Activated CD4-positive, CD25-positive, alpha-beta regulatory T cell treated with anti-CD3 and anti-CD28 coated beads, Interleukin-2, amount 50 U/mL, for 72 hours (primary cell): ENCODE data around the gene E4F1.
A peak's percentile ranks its signal among the peaks of the same experiment; 100 is the strongest.
"Not testable (repeated sequence)": the region's sequence is repeated elsewhere in the genome, so short reads cannot be mapped to it uniquely, and the experiment has no call there.

Experiments
- DNase-seq: peaks from one replicate; pipeline ENCODE4 v3.0.0; 2021

E4F1 gene

DNA sequence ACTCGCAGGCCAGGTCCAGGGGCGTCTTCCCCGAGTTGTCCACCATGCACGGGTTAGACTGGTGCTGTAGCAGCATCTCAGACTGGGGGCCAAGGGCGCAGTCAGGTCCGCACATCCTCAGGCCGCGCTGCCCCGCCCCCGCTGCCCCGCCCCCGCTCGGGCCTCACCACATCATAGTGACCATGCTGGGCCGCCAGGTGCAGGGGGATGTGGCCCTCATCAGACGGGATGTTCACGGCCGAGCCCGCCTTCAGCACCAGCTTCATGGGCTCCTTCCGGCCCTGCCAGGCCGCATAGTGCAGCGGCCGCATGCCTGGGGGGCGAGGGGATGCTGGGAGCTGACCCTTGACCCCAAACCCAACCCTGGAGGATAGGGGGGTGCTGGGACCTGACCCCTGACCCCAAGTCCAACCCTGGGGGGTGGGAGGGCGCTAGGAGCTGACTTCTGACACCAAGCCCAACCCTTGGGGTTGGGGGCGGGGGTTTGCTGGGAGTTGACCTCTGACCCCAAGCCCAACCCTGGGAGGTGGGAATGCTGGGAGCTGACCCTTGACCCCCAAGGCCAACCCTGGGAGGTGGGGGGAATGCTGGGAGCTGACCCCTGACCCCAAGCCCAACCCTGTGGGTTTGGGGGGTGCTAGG is 34.0 kb upstream of the E4F1 start:
- no peak for DNase-seq

- DNase-seq, result no peak
Measured at GRCh38 chr16:2190002-2190658, 33.3 kb upstream of the E4F1 start.

DNA sequence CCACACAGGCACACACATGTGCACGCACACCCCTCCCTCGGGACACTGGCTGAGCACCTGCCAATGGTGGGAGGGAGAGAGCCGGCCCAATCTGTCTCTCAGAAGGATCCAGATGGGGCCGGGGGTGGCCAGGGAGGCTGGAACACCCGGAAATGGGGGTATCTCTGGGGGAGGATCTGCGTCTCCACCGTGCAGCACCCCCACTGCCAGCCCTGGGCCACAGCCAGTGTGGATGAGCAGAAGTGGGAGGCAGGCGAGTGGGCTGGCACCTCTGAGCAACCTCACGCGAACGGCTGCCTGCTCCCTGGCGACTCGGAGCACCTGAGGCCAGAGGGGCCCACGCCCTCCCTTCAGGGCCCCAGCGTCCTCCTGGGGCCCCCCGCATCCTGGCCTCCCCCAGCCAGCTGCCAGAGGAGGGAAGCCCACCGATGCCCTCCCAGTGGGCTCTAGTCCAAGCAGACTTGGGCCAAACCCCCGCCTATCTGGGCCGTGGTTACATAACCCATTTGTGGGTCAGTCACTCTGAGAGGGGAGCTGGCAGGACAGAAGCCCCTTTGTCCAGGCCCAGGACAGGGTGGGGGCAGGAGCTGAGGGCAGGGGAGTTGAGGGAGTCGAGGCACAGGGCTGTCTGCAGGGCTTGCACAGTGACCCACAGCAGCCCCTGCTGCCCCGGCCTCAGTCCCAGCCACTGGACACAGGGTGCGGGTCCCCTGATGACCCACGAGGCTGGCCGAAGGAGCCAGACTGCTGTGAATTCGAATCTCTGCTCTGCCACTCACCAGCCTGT is 32.5 kb upstream of the E4F1 start:
- DNase-seq, result no peak

GRCh38 chr16:2191446-2191706 is 32.0 kb upstream of the E4F1 start:
- no peak for DNase-seq

DNA sequence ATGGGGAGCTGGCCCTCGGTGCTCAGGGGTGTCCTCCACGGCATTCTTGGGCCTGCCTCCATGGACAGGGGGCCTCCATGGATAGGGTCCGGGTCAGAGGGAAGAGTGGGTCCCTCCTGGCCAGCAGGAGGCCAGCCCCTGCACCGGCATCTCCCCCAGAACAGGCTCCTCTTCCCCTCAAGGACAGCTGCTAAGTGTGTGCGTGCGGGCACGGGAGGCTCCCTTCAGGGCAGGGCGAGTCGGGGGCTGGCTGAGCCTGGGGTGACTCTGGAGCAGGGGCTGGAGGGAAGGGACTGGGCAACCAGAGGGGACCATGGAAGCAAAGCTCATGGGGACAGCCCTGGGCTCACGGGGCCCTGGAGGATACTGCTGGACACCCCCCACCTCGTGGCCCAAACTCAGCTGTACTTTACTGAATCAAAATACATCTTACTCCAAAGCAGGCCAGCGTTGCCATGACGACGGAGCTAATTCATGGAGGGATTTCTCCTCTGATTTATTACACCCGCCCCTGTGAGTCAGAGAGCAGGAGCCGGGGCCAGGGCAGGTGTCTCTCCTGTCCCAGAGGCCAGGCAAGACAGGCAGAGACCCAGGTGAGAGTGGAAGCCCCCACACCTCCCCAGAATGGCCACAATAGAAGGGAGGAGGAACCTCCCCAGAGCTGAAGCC is 29.1 kb upstream of the E4F1 start:
- no peak for DNase-seq

DNA sequence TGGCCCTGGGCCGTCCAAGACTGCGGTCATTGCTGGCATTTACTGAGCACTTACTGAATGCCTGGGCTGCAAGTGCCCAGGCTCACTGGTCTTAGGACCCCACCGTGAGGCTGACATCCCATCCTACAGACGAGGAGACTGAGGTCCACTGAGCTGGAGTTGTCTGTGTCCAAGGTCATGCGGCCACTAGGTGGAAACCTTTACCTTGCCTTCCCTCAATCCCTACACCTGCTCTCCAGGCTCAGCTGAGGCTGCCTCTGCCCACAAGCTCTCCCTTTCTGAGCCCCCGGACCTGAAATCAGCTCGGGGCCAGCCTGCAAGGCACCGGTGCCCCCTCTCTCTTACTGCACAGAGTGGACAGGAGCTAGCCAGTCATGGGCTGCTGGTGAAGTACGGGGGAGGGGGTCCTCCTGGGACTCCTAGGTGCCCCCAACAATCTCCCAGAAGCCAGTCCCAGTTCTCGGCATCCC is 28.5 kb upstream of the E4F1 start:
- no peak for DNase-seq

DNA sequence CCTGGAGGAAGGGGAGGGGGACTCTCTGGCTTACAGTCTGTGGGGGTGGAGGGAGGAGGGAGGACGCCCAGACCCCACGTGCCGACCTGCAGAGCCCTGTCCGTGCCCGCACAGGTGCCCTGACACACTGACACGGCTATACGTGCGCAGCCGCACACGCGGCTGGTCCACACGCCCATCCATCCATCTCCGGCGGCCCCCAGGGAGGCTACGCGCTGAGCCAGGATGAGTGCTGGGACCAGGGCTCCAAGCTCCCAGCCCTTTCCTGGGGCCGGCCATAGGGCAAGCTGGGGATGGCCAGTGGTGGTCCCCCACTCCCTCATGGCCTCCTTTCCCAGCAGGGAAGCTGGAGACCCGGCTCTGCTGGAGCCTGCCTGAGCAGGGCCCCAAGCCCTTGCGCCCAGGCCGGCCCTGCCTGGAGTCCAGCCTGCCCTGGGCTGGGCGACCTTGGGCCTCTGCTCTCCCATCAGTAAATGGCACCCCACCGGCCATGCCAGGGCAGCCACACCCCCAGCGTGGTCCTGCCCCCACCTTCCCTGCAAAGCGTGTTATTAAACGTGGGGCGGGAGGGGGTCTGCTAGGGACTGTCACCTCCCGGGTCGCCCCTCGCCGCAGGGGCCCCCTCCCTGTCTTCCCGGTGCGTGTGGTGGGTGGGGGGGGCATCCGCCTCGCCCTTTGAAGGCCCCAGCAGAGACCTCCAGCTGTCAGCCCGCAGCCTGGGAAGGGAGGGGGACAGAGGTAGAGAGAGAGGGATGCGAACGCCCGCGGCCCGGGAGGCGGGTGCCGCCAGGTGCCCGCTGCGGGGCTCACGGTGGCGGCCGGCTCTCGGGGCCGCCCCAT is 27.8 kb upstream of the E4F1 start:
- no peak for DNase-seq

DNA sequence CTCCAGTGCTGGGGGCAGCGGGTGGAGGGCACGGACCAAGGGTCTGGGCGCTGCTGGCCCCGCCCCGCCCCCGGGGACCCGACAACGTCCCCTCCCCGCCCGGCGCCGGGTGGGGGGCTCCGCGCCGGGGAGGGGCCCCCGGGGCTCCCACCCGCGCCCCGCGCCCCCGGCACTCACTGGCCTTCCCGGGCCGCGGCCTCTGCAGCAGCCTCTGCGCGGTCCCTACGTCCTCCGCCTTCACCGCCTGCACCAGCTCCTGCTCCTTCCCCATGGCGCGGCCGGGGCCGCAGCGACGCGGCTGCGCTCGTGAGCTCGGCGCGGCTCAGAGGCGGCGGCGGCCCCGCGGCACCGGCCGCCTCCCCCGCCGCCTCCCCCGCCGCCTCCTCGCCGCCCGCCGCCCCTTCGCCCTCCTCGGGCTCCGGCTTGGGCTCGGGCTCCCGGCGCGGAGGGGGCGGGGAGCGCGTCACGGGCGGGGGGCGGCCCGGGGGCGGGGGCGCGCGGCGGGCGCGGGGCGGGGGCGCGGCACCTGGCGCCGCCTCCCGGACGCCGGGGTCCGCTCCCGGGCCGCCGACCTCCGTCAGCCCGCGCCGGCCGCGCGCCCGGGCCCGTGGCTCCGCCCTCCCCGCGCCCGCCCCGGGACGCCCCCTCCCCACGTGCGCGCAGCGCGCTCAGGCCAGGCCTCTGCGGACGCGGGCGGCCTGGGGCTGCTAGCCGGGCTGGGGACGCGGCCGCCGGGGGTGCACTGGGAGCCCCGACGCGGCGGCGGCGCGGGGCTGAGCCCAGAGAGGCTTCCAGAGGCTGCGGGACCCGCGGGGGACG is 27.0 kb upstream of the E4F1 start, which contains the start of gene CASKIN1:
Gene CASKIN1 (minus strand): TSS at position 444 of the 819 bp plus-strand sequence. CDS start 173 bp downstream, at position 271.
- no peak for DNase-seq

- DNase-seq, result no peak
Measured at GRCh38 chr16:2196981-2197511, 26.3 kb upstream of the E4F1 start.

GRCh38 chr16:2197765-2198164 is 25.6 kb upstream of the E4F1 start:
- no peak for DNase-seq

GRCh38 chr16:2198283-2198682 is 25.1 kb upstream of the E4F1 start:
- DNase-seq, result no peak

GRCh38 chr16:2199095-2199494 is 24.3 kb upstream of the E4F1 start:
- DNase-seq, result no peak

DNA sequence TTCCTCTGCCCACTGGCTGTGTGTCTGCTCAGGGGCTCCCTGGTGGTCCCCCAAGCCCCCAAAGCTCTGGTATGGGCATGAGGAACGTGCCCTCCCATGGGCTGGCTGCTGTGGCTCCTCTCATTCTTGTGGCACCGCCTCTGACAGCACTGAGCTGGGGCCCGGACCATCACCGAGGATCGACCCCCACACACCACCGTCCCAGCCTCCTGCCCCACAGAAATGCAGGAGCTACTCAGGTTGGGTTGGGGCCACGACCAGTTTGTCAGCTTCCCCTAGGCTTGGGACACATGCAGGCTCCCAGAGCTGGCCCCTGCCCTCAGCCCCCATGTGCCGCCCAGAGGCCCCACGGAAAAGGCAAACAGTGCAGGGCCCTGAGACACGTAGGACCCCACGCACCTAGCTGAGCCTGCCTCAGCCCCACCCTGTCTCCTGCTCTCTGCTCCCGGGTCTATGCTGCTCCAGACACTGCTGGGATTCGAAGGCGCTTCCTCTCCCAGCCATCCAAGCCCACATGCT is 23.7 kb upstream of the E4F1 start:
- no peak for DNase-seq

- no peak for DNase-seq
Measured at GRCh38 chr16:2200313-2200712, 23.1 kb upstream of the E4F1 start.

DNA sequence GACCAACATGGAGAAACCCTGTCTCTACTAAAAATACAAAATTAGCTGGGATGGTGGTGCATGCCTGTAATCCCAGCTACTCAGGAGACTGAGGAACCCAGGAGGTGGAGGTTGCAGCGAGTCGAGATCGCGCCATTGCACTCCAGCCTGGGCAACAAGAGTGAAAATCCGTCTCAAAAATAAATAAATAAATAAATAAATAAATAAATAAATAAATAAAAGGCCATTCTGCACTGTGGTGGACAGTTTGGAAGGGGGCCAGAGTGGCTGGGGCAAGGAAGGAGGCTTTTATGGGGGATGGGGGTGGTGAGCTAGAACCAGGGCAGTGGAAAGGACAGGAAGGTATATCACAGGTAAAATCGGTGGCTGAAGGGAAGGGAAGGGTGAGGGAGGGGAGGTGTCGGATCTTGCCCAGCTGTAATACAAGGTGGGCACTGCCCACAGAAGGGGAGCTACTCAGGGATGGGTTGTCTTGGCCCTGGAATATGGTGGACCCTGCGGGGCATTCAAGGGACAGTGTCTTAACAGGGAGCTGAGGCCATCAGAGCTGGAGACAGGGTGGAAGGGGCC is 20.2 kb upstream of the E4F1 start:
- not testable (repeated sequence) for DNase-seq

- DNase-seq, result no peak
Measured at GRCh38 chr16:2204416-2205103, 18.8 kb upstream of the E4F1 start.

GRCh38 chr16:2205104-2205966 is 18.1 kb upstream of the E4F1 start, which contains the start of gene MLST8:
Gene MLST8 (plus strand): TSS chr16:2205454. CDS start chr16:2206086, 632 bp downstream.
- peak; percentile 93 for DNase-seq

DNA sequence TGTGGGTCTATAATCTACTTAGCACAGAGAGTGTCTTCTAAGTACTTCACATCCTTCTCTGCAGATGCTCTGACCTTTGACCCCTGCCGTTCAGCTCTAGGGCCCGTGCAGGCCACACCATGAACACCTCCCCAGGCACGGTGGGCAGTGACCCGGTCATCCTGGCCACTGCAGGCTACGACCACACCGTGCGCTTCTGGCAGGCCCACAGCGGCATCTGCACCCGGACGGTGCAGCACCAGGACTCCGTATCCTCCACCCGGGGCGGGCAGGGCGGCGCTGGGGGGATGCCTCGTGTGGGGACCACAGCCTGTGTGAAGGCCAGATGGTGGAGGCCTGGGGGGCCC is 17.5 kb upstream of the E4F1 start:
- no peak for DNase-seq

DNA sequence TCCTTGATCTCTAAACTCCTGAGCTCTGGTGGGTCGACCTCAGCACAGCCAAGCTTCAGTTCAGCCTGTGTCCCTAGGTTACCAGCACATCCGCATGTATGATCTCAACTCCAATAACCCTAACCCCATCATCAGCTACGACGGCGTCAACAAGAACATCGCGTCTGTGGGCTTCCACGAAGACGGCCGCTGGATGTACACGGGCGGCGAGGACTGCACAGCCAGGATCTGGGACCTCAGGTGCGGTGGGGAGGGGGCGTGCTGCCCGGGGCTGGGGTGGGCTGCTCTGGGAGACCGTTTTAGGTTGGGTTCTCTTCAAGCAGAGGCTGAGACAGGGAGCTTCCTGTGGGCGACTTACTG is 17.0 kb upstream of the E4F1 start:
- no peak for DNase-seq
